CD4-positive, alpha-beta memory T cell (primary cell): ENCODE results near the gene STAG1. TPM values are rescaled to one million over a fixed set of nuclear protein-coding genes. Genes with fewer than 3 reads are reported as not detected.

Experiments used
- CTCF ChIA-PET: fragments of 350-600 bp; sonication (Branson Sonifier 250); formaldehyde crosslinking; loops from one replicate; lab custom pipeline; 2021; ENCODE audit warnings: inconsistent platforms; ENCODE audit not compliant: partially characterized antibody; lab: Charles Lee
- POLR2A ChIA-PET: fragments of 350-600 bp; sonication (Branson Sonifier 250); formaldehyde crosslinking; loops from one replicate; lab custom pipeline; 2021; ENCODE audit not compliant: partially characterized antibody; lab: Charles Lee
- DNase-seq, 5 donors: peaks; one replicate each; pipeline versions ENCODE4 v3.0.0 to v3.0.0-alpha.2; 2020 to 2022; ENCODE audit warnings: mixed read lengths in 1 of 5
- H3K27ac ChIP-seq: one replicate; pipeline ENCODE4 v1.7.0; 2013; ENCODE audit warnings: low read depth, low read length
- H3K27me3 ChIP-seq: 2 replicates; pipeline ENCODE4 v1.7.0; 2013; ENCODE audit warnings: mild to moderate bottlenecking, low read length, moderate library complexity; ENCODE audit not compliant: insufficient read depth
- H3K36me3 ChIP-seq: 2 replicates; pipeline ENCODE4 v1.7.0; 2013; ENCODE audit warnings: mild to moderate bottlenecking, low read length, moderate library complexity; ENCODE audit not compliant: insufficient read depth
- H3K4me1 ChIP-seq: 2 replicates; pipeline ENCODE4 v1.7.0; 2013; ENCODE audit warnings: mild to moderate bottlenecking, low read length, moderate library complexity; ENCODE audit not compliant: insufficient read depth
- H3K4me3 ChIP-seq, 2 donors: one replicate each; pipeline ENCODE4 v1.7.0; 2013; ENCODE audit warnings: low read length in 2 of 2, mild to moderate bottlenecking in 1 of 2
- H3K9me3 ChIP-seq, 2 donors: one replicate each; pipeline ENCODE4 v1.7.0; 2013; ENCODE audit warnings: low read length in 2 of 2, control low read depth in 1 of 2; ENCODE audit not compliant: control insufficient read depth in 1 of 2
- H3K27ac Mint-ChIP-seq, 7 donors: one replicate each; pipeline ENCODE4 v1.8.0; 2020 to 2021; ENCODE audit warnings: mixed read lengths in 7 of 7, mild to moderate bottlenecking in 6 of 7, inconsistent platforms in 3 of 7, moderate library complexity in 3 of 7
- H3K27me3 Mint-ChIP-seq, 2 donors: one replicate each; pipeline ENCODE4 v1.8.0; 2020 to 2021; ENCODE audit warnings: mixed read lengths in 2 of 2
- H3K36me3 Mint-ChIP-seq, 2 donors: one replicate each; pipeline ENCODE4 v1.8.0; 2020 to 2021; ENCODE audit warnings: mixed read lengths in 2 of 2, inconsistent platforms in 1 of 2, mild to moderate bottlenecking in 1 of 2
- H3K4me1 Mint-ChIP-seq, 4 donors: one replicate each; pipeline ENCODE4 v1.8.0; 2020 to 2021; ENCODE audit warnings: mixed read lengths in 4 of 4, mild to moderate bottlenecking in 1 of 4
- H3K4me3 Mint-ChIP-seq, 8 donors: one replicate each; pipeline ENCODE4 v1.8.0; 2020 to 2021; ENCODE audit warnings: mixed read lengths in 8 of 8, mild to moderate bottlenecking in 7 of 8, moderate library complexity in 6 of 8, inconsistent platforms in 3 of 8
- H3K9me3 Mint-ChIP-seq, 8 donors: one replicate each; pipeline ENCODE4 v1.8.0; 2020 to 2021; ENCODE audit warnings: mixed read lengths in 8 of 8, mild to moderate bottlenecking in 5 of 8, inconsistent platforms in 3 of 8, moderate library complexity in 1 of 8
- intact Hi-C: fragments of 100-400 bp; cut with micrococcal nuclease; formaldehyde crosslinking; loops from one replicate; pipeline ENCODE4 v1.15.1; 2023
- polyA plus RNA-seq, 2 donors: library from polyadenylated mRNA; unstranded; fragments of 300-500 nt; fragmentation: Illumina TruSeq; gene quantifications; one replicate each; pipeline ENCODE4 v1.2.3, GENCODE V29; 2021
- total RNA-seq, 2 experiments: library from RNA; stranded (reverse); gene quantifications; one replicate each; pipeline ENCODE4 v1.2.3, GENCODE V29; 2021

Gene STAG1
- total and polyA plus RNA-seq, 4 experiments from 2014 or later: 17.6 to 56.1 (median 37.1) TPM

- Histone ChIP-seq H3K27me3 (no peaks in the 10 kb centered on the region), H3K36me3 (no peaks in the 10 kb centered on the region), H3K4me3 (no peak overlapping the region), H3K4me1 (peaks cover 60% of the 10 kb centered on the region), H3K27ac (no peak overlapping the region), H3K9me3 (no peaks in the 10 kb centered on the region)
- DNase-seq: no peak
- intact Hi-C loops: loop anchor here (2.0 kb wide), 1 partner anchor 16 kb away; no protein-coding TSS in a partner anchor
- peak overlapping the region in 4 of 8 donors; percentile 13 to 53 (median 18) for H3K4me3 Mint-ChIP-seq
- no peaks in the 10 kb centered on the region for H3K27me3 Mint-ChIP-seq
- no peaks in the 10 kb centered on the region for H3K9me3 Mint-ChIP-seq
- peaks cover 40 to 64% (median 54%) of the 10 kb centered on the region in 4 donors for H3K4me1 Mint-ChIP-seq
- POLR2A ChIA-PET: no interaction called here
- peak overlapping the region in 6 of 7 donors; percentile 8 to 79 (median 26) for H3K27ac Mint-ChIP-seq
- peaks cover 7 to 14% of the 10 kb centered on the region in 2 donors for H3K36me3 Mint-ChIP-seq
- CTCF ChIA-PET: interaction anchor here (2.4 to 3.5 kb wide), 3 partner anchors 11 to 18 kb away, joined by 7 to 20 read pairs (median 10); partner anchors contain the start of gene STAG1
Observed at GRCh38 chr3:136734382-136735070, 17.7 kb downstream of the STAG1 start.

GRCh38 chr3:136733317-136733833, 18.8 kb downstream of the STAG1 start:
- Histone ChIP-seq H3K36me3 (no peaks in the 10 kb centered on the region), H3K27me3 (no peaks in the 10 kb centered on the region), H3K9me3 (no peaks in the 10 kb centered on the region), H3K4me1 (peaks cover 68% of the 10 kb centered on the region), H3K4me3 (no peak overlapping the region), H3K27ac (no peak overlapping the region)
- Mint-ChIP-seq H3K9me3 (no peaks in the 10 kb centered on the region), H3K27me3 (no peaks in the 10 kb centered on the region), H3K27ac (peak overlapping the region in 1 of 7 donors; percentile 19), H3K36me3 (peaks cover 7 to 14% of the 10 kb centered on the region in 2 donors), H3K4me1 (peaks cover 46 to 71% (median 59%) of the 10 kb centered on the region in 4 donors), H3K4me3 (no peak overlapping the region)
- CTCF ChIA-PET: interaction anchor here (0.8 to 3.5 kb wide), 4 partner anchors 15 to 281 kb away, joined by 3 to 20 read pairs (median 6); partner anchors contain the start of gene STAG1
- no peak for DNase-seq
- intact Hi-C loops: no loop called here
- POLR2A ChIA-PET: no interaction called here

- no peaks in the 10 kb centered on the region for H3K27me3 Mint-ChIP-seq
- Histone ChIP-seq H3K4me1 (peaks cover 88% of the 10 kb centered on the region), H3K9me3 (no peaks in the 10 kb centered on the region), H3K27ac (no peak overlapping the region), H3K27me3 (no peaks in the 10 kb centered on the region), H3K4me3 (no peak overlapping the region), H3K36me3 (no peaks in the 10 kb centered on the region)
- no peak for DNase-seq
- ChIA-PET CTCF (interaction anchor here (0.9 to 1.9 kb wide), 3 partner anchors 17 to 283 kb away, joined by 4 to 8 read pairs (median 6); partner anchors contain the start of gene STAG1), POLR2A (interaction anchor here (0.6 to 2.4 kb wide), 2 partner anchors 21 to 46 kb away, joined by 4 to 11 read pairs; partner anchors contain the start of gene STAG1)
- no peaks in the 10 kb centered on the region for H3K9me3 Mint-ChIP-seq
- intact Hi-C loops: no loop called here
- peaks cover 48 to 79% (median 62%) of the 10 kb centered on the region in 4 donors for H3K4me1 Mint-ChIP-seq
- H3K27ac Mint-ChIP-seq: peak overlapping the region in 2 of 7 donors; percentile 36 to 78
- peak overlapping the region in 5 of 8 donors; percentile 7 to 47 (median 37) for H3K4me3 Mint-ChIP-seq
- peaks cover 1 to 3% of the 10 kb centered on the region in 2 donors for H3K36me3 Mint-ChIP-seq
Observed at GRCh38 chr3:136731274-136731884, 20.8 kb downstream of the STAG1 start.

GRCh38 chr3:136730595-136731273, 21.4 kb downstream of the STAG1 start:
- H3K4me1 ChIP-seq: peaks cover 92% of the 10 kb centered on the region
- no peaks in the 10 kb centered on the region for H3K27me3 ChIP-seq
- H3K36me3 Mint-ChIP-seq: peaks cover 0 to 2% of the 10 kb centered on the region in 2 donors
- no peaks in the 10 kb centered on the region for H3K9me3 ChIP-seq
- intact Hi-C loops: no loop called here
- no peak for DNase-seq
- no peak overlapping the region for H3K4me3 ChIP-seq
- H3K9me3 Mint-ChIP-seq: no peaks in the 10 kb centered on the region
- no peak overlapping the region for H3K27ac ChIP-seq
- peak overlapping the region in 5 of 7 donors; percentile 0 to 48 (median 10) for H3K27ac Mint-ChIP-seq
- H3K36me3 ChIP-seq: no peaks in the 10 kb centered on the region
- peak overlapping the region in 4 of 8 donors; percentile 1 to 47 (median 37) for H3K4me3 Mint-ChIP-seq
- ChIA-PET CTCF (interaction anchor here (1.3 to 2.6 kb wide), 3 partner anchors 18 to 283 kb away, joined by 6 to 15 read pairs (median 8); partner anchors contain the start of gene STAG1), POLR2A (interaction anchor here (0.6 to 2.4 kb wide), 4 partner anchors 10 to 93 kb away, joined by 3 to 11 read pairs (median 4); partner anchors contain the start of gene STAG1)
- H3K4me1 Mint-ChIP-seq: peaks cover 50 to 79% (median 63%) of the 10 kb centered on the region in 4 donors
- no peaks in the 10 kb centered on the region for H3K27me3 Mint-ChIP-seq

DNA sequence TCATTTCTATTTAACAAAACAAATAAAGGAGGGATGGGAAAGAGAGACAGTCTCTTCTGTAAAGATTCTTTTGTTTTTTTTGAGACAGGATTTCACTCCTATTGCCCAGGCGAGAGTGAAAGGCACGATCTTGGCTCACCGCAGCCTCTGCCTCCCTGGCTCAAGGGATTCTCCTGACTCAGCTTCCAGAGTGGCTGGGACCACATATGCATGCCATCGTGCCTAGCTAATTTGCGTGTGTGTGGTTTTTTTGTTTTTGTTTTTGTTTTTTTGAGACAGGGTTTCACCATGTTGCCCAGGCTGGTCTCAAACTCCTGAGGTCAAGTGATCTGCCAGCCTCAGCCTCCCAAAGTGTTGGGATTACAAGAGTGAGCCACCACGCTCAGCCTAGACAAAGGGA, 23.3 kb downstream of the STAG1 start:
- H3K4me1 ChIP-seq: peaks cover 81% of the 10 kb centered on the region
- POLR2A ChIA-PET: interaction anchor here (2.4 kb wide), 1 partner anchor 23 kb away, joined by 11 read pairs; the partner anchor contains the start of gene STAG1
- DNase-seq: no peak
- CTCF ChIA-PET: interaction anchor here (0.7 to 2.6 kb wide), 2 partner anchors 23 to 38 kb away, joined by 3 to 15 read pairs; partner anchors contain the start of gene STAG1
- Mint-ChIP-seq H3K27ac (peak overlapping the region in 6 of 7 donors; percentile 1 to 67 (median 45)), H3K9me3 (no peaks in the 10 kb centered on the region), H3K4me1 (peaks cover 43 to 73% (median 61%) of the 10 kb centered on the region in 4 donors), H3K4me3 (peak overlapping the region in 7 of 8 donors; percentile 4 to 71 (median 40)), H3K27me3 (no peaks in the 10 kb centered on the region), H3K36me3 (peaks cover 0 to 2% of the 10 kb centered on the region in 2 donors)
- intact Hi-C loops: no loop called here
- H3K4me3 ChIP-seq: no peak overlapping the region
- H3K9me3 ChIP-seq: no peaks in the 10 kb centered on the region
- H3K27ac ChIP-seq: no peak overlapping the region
- H3K36me3 ChIP-seq: no peaks in the 10 kb centered on the region
- H3K27me3 ChIP-seq: no peaks in the 10 kb centered on the region

DNA sequence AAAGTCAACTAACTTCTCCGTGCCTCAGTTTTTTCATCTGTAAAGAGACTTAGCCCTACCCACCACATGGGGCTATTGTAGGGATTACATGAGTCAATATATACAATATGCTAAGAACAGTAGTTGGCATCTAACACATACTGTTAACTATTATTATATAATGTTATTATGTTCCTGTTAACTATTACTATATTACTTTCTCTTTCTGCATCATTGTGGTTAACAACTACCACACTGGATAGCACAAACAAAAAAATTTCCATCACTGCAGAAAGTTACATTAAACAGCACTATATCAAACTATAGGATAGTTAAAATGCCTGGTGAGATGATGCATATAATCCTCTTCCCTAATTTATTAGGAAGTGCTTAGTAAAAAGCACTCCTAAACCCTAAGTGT, 23.7 kb downstream of the STAG1 start:
- ChIA-PET CTCF (interaction anchor here (1.9 to 2.6 kb wide), 2 partner anchors 23 to 24 kb away, joined by 7 to 15 read pairs; partner anchors contain the start of gene STAG1), POLR2A (no interaction called here)
- Histone ChIP-seq H3K27me3 (no peaks in the 10 kb centered on the region), H3K27ac (no peak overlapping the region), H3K36me3 (no peaks in the 10 kb centered on the region), H3K4me1 (peaks cover 79% of the 10 kb centered on the region), H3K9me3 (no peaks in the 10 kb centered on the region), H3K4me3 (no peak overlapping the region)
- peak overlapping the region in 6 of 7 donors; percentile 1 to 74 (median 45) for H3K27ac Mint-ChIP-seq
- H3K4me3 Mint-ChIP-seq: peak overlapping the region in 6 of 8 donors; percentile 4 to 71 (median 40)
- H3K9me3 Mint-ChIP-seq: no peaks in the 10 kb centered on the region
- DNase-seq: peak in 4 of 5 donors; percentile 20 to 36 (median 24)
- intact Hi-C loops: no loop called here
- peaks cover 0 to 2% of the 10 kb centered on the region in 2 donors for H3K36me3 Mint-ChIP-seq
- H3K27me3 Mint-ChIP-seq: no peaks in the 10 kb centered on the region
- peaks cover 43 to 72% (median 61%) of the 10 kb centered on the region in 4 donors for H3K4me1 Mint-ChIP-seq
